Measurements from ENCODE around the gene SREK1. TPM values are rescaled to one million over a fixed set of nuclear protein-coding genes. Genes with fewer than 3 reads are reported as not detected.
A peak's percentile ranks its signal among the peaks of the same experiment; 100 is the strongest.
"Not testable (repeated sequence)": the region's sequence is repeated elsewhere in the genome, so short reads cannot be mapped to it uniquely, and the experiment has no call there.

The SREK1 gene
- total and polyA plus RNA-seq, 4 donors: 17.7 to 337 (median 51.1) TPM

- no peaks in the 10 kb centered on the region for H3K36me3 ChIP-seq (ENCODE audit: control insufficient read depth in 4 of 4, insufficient read depth in 4 of 4, low read length in 4 of 4)
- no peaks in the 10 kb centered on the region for H3K9me3 ChIP-seq (ENCODE audit: control insufficient read depth in 4 of 4, insufficient read depth in 3 of 4, low read length in 3 of 4)
- H3K4me1 ChIP-seq (ENCODE audit: control insufficient read depth in 5 of 5, insufficient read depth in 5 of 5, low read length in 5 of 5): peaks cover 0 to 6% (median 0%) of the 10 kb centered on the region in 5 donors
- no peaks in the 10 kb centered on the region for H3K27me3 ChIP-seq (ENCODE audit: control insufficient read depth in 3 of 3, insufficient read depth in 3 of 3, low read length in 2 of 3)
- whole genome bisulfite sequencing, 2 donors: 82 to 84% methylated on average over 4 of the region's 4 CpGs
- H3K27ac ChIP-seq (ENCODE audit: low read depth in 1 of 2, low read length in 1 of 2): no peak overlapping the region
- H3K9ac ChIP-seq (ENCODE audit: insufficient read depth in 1 of 2, low read length in 2 of 2): no peak overlapping the region
- no peak overlapping the region for H3K4me3 ChIP-seq
- ATAC-seq (ENCODE audit: insufficient read depth, low FRiP score): no peak
- no peak for DNase-seq
- no peak for TF ChIP-seq CTCF (IDR thresholded peaks at IDR 0.05; ENCODE audit: control extremely low read depth, extremely low read depth)
These were observed 65.2 kb downstream of the SREK1 start for GRCh38 chr5:66209350-66209749.

- WGBS, 2 donors: 75 to 78% methylated on average over 6 of the region's 6 CpGs
- no peak for TF ChIP-seq CTCF (IDR thresholded peaks at IDR 0.05; ENCODE audit: control extremely low read depth, extremely low read depth)
These were observed 65.7 kb downstream of the SREK1 start for GRCh38 chr5:66209794-66210193.

GRCh38 chr5:66213533-66213932 is 69.4 kb downstream of the SREK1 start:
- Histone ChIP-seq H3K27me3 (ENCODE audit: control insufficient read depth in 3 of 3, insufficient read depth in 3 of 3, low read length in 2 of 3) (no peaks in the 10 kb centered on the region), H3K4me1 (ENCODE audit: control insufficient read depth in 5 of 5, insufficient read depth in 5 of 5, low read length in 5 of 5) (no peaks in the 10 kb centered on the region), H3K9ac (ENCODE audit: insufficient read depth in 1 of 2, low read length in 2 of 2) (no peak overlapping the region), H3K36me3 (ENCODE audit: control insufficient read depth in 4 of 4, insufficient read depth in 4 of 4, low read length in 4 of 4) (no peaks in the 10 kb centered on the region), H3K27ac (ENCODE audit: low read depth in 1 of 2, low read length in 1 of 2) (no peak overlapping the region), H3K9me3 (ENCODE audit: control insufficient read depth in 4 of 4, insufficient read depth in 3 of 4, low read length in 3 of 4) (no peaks in the 10 kb centered on the region), H3K4me3 (no peak overlapping the region)
- WGBS, 2 donors: 76 to 96% methylated on average over 2 of the region's 2 CpGs
- no peak for TF ChIP-seq CTCF (IDR thresholded peaks at IDR 0.05; ENCODE audit: control extremely low read depth, extremely low read depth)
- DNase-seq: no peak
- ATAC-seq (ENCODE audit: insufficient read depth, low FRiP score): no peak

More at GRCh38 chr5:66209794-66210193, 65.7 kb downstream of the SREK1 start:
- Histone ChIP-seq H3K36me3 (ENCODE audit: control insufficient read depth in 4 of 4, insufficient read depth in 4 of 4, low read length in 4 of 4) (no peaks in the 10 kb centered on the region), H3K27ac (ENCODE audit: low read depth in 1 of 2, low read length in 1 of 2) (no peak overlapping the region), H3K9ac (ENCODE audit: insufficient read depth in 1 of 2, low read length in 2 of 2) (no peak overlapping the region), H3K27me3 (ENCODE audit: control insufficient read depth in 3 of 3, insufficient read depth in 3 of 3, low read length in 2 of 3) (no peaks in the 10 kb centered on the region), H3K4me1 (ENCODE audit: control insufficient read depth in 5 of 5, insufficient read depth in 5 of 5, low read length in 5 of 5) (peaks cover 0 to 6% (median 0%) of the 10 kb centered on the region in 5 donors), H3K4me3 (no peak overlapping the region), H3K9me3 (ENCODE audit: control insufficient read depth in 4 of 4, insufficient read depth in 3 of 4, low read length in 3 of 4) (no peaks in the 10 kb centered on the region)
- DNase-seq (no peak), ATAC-seq (ENCODE audit: insufficient read depth, low FRiP score) (no peak)

GRCh38 chr5:66222455-66222854 is 78.4 kb downstream of the SREK1 start:
- H3K4me3 ChIP-seq: no peak overlapping the region
- peaks cover 0 to 2% (median 0%) of the 10 kb centered on the region in 4 donors for H3K9me3 ChIP-seq (ENCODE audit: control insufficient read depth in 4 of 4, insufficient read depth in 3 of 4, low read length in 3 of 4)
- 75 to 81% methylated on average over 5 of the region's 5 CpGs for WGBS, 2 donors
- H3K9ac ChIP-seq (ENCODE audit: insufficient read depth in 1 of 2, low read length in 2 of 2): no peak overlapping the region
- TF ChIP-seq CTCF (IDR thresholded peaks at IDR 0.05; ENCODE audit: control extremely low read depth, extremely low read depth): no peak
- H3K4me1 ChIP-seq (ENCODE audit: control insufficient read depth in 5 of 5, insufficient read depth in 5 of 5, low read length in 5 of 5): no peaks in the 10 kb centered on the region
- no peaks in the 10 kb centered on the region for H3K27me3 ChIP-seq (ENCODE audit: control insufficient read depth in 3 of 3, insufficient read depth in 3 of 3, low read length in 2 of 3)
- no peaks in the 10 kb centered on the region for H3K36me3 ChIP-seq (ENCODE audit: control insufficient read depth in 4 of 4, insufficient read depth in 4 of 4, low read length in 4 of 4)
- DNase-seq: peak in 1 of 3 donors; percentile 17
- ATAC-seq (ENCODE audit: insufficient read depth, low FRiP score): no peak
- no peak overlapping the region for H3K27ac ChIP-seq (ENCODE audit: low read depth in 1 of 2, low read length in 1 of 2)

- H3K36me3 ChIP-seq (ENCODE audit: control insufficient read depth in 4 of 4, insufficient read depth in 4 of 4, low read length in 4 of 4); ATAC-seq (ENCODE audit: insufficient read depth, low FRiP score); DNase-seq; H3K9me3 ChIP-seq (ENCODE audit: control insufficient read depth in 4 of 4, insufficient read depth in 3 of 4, low read length in 3 of 4); H3K4me1 ChIP-seq (ENCODE audit: control insufficient read depth in 5 of 5, insufficient read depth in 5 of 5, low read length in 5 of 5); H3K27ac ChIP-seq (ENCODE audit: low read depth in 1 of 2, low read length in 1 of 2); H3K4me3 ChIP-seq; H3K27me3 ChIP-seq (ENCODE audit: control insufficient read depth in 3 of 3, insufficient read depth in 3 of 3, low read length in 2 of 3); H3K9ac ChIP-seq (ENCODE audit: insufficient read depth in 1 of 2, low read length in 2 of 2): not testable (repeated sequence)
- 92 to 97% methylated on average over 4 of the region's 4 CpGs for WGBS, 2 donors
These were observed 78.8 kb downstream of the SREK1 start for GRCh38 chr5:66222896-66223295.
